ENCODE results near the gene OR14C36.

DNA sequence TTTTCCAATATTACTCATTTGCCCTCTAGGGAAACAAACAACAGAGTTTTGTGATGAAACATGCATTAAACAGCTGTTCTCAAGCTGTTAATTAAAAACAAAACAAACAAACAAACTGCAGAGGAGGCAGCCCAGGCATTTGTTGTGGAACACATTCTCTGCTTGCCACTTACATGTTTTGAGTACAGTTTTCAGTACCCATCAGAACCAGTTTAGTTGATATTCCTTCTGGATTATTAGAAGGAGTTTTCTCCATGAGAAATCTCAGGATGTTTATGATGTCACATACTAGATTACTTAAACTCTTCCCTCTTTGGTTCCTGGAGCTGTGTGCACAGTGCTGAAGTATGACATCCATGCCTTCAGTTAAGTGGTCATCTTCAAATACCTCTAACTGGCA is 26.9 kb downstream of the OR14C36 start, which contains the start of gene OR2T6:
- TF ChIP-seq POLR2A (IDR thresholded peaks at IDR 0.05; ENCODE audit: low read length) (no peak), GATA1 (IDR thresholded peaks at IDR 0.05; ENCODE audit: low read depth, low read length) (no peak)

Data from erythroblast (primary cell).